ENCODE data around the gene TNFRSF17.
A peak's percentile ranks its signal among the peaks of the same experiment; 100 is the strongest.
"Not testable (repeated sequence)": the region's sequence is repeated elsewhere in the genome, so short reads cannot be mapped to it uniquely, and the experiment has no call there.

Gene TNFRSF17

GRCh38 chr16:11970292-11970691 lies 5.3 kb downstream of the TNFRSF17 start:
- not testable (repeated sequence) for DNase-seq (ENCODE audit: low spot score)

- no peak for DNase-seq (ENCODE audit: low spot score)
Observed at GRCh38 chr16:11972128-11972527, 7.1 kb downstream of the TNFRSF17 start.

GRCh38 chr16:11973070-11973469 lies 8.1 kb downstream of the TNFRSF17 start:
- no peak for DNase-seq (ENCODE audit: low spot score)

GRCh38 chr16:11976850-11977375 lies 11.9 kb downstream of the TNFRSF17 start:
- no peak for DNase-seq (ENCODE audit: low spot score)

GRCh38 chr16:11977376-11978041 lies 12.5 kb downstream of the TNFRSF17 start:
- DNase-seq (ENCODE audit: low spot score), result peak; percentile 36

GRCh38 chr16:11978080-11978479 lies 13.1 kb downstream of the TNFRSF17 start:
- no peak for DNase-seq (ENCODE audit: low spot score)

- DNase-seq (ENCODE audit: low spot score), result no peak
Observed at GRCh38 chr16:11979013-11979672, 14.1 kb downstream of the TNFRSF17 start.

GRCh38 chr16:11980136-11980844 lies 15.3 kb downstream of the TNFRSF17 start:
- no peak for DNase-seq (ENCODE audit: low spot score)

GRCh38 chr16:11985250-11985649 lies 20.2 kb downstream of the TNFRSF17 start:
- no peak for DNase-seq (ENCODE audit: low spot score)

GRCh38 chr16:11986521-11987057 lies 21.6 kb downstream of the TNFRSF17 start:
- DNase-seq (ENCODE audit: low spot score), result no peak

GRCh38 chr16:11988258-11988978 lies 23.4 kb downstream of the TNFRSF17 start:
- DNase-seq (ENCODE audit: low spot score), result no peak

GRCh38 chr16:11990702-11991390 lies 25.8 kb downstream of the TNFRSF17 start:
- no peak for DNase-seq (ENCODE audit: low spot score)

- no peak for DNase-seq (ENCODE audit: low spot score)
Observed at GRCh38 chr16:11992008-11992584, 27.1 kb downstream of the TNFRSF17 start.

GRCh38 chr16:11992586-11993524 lies 27.8 kb downstream of the TNFRSF17 start:
- DNase-seq (ENCODE audit: low spot score), result no peak

- peak; percentile 94 for DNase-seq (ENCODE audit: low spot score)
Observed at GRCh38 chr16:11994143-11995119, 29.4 kb downstream of the TNFRSF17 start.

- DNase-seq (ENCODE audit: low spot score), result no peak
Observed at GRCh38 chr16:11996433-11997330, 31.7 kb downstream of the TNFRSF17 start.

- DNase-seq (ENCODE audit: low spot score), result no peak
Observed at GRCh38 chr16:12000032-12000431, 35.0 kb downstream of the TNFRSF17 start.

Data from kidney capillary endothelial cell (primary cell).